Esophagus muscularis mucosa (tissue), 4 donors: ENCODE measurements around the gene ITIH1. TPM values are rescaled to one million over a fixed set of nuclear protein-coding genes. Genes with fewer than 3 reads are reported as not detected.

Source experiments
- DNase-seq: peaks from one replicate; pipeline ENCODE4 v3.0.0-alpha.2; 2017; ENCODE audit errors: extremely low spot score
- H3K27ac ChIP-seq, 4 donors: fragments of 200-600 bp; sonication (generic); replicated peaks in 1 of 4; 1 replicate in 3 of 4; 2 replicates in 1 of 4; pipeline ENCODE4 v1.5.1; 2016 to 2019; ENCODE audit warnings: mild to moderate bottlenecking in 1 of 4
- H3K27me3 ChIP-seq, 4 donors: fragments of 200-600 bp; sonication (generic); one replicate each; pipeline versions ENCODE4 v1.5.1 to v1.6.0; 2016 to 2019
- H3K36me3 ChIP-seq, 4 donors: fragments of 200-600 bp; sonication (generic); one replicate each; pipeline ENCODE4 v1.5.1; 2016 to 2019
- H3K4me1 ChIP-seq, 4 donors: fragments of 200-600 bp; sonication (generic); one replicate each; pipeline ENCODE4 v1.5.1; 2016 to 2019
- H3K4me3 ChIP-seq, 4 donors: fragments of 200-600 bp; sonication (generic); 1 replicate in 2 of 4; 2 replicates in 2 of 4; pipeline ENCODE4 v1.5.1; 2016 to 2019; ENCODE audit warnings: mild to moderate bottlenecking in 4 of 4, moderate library complexity in 1 of 4
- H3K9me3 ChIP-seq, 4 donors: fragments of 200-600 bp; sonication (generic); 1 replicate in 3 of 4; 2 replicates in 1 of 4; pipeline ENCODE4 v1.5.1; 2016 to 2019
- CTCF ChIP-seq, 3 experiments: fragments of 200-600 bp in 2 of 3; fragments of 450-650 bp in 1 of 3; sonication (generic) in 2 of 3; IDR thresholded peaks; one replicate each; pipeline ENCODE4 v1.5.1; 2017 to 2019; ENCODE audit warnings: antibody characterized with exemption in 3 of 3, mild to moderate bottlenecking in 2 of 3, moderate library complexity in 1 of 3
- EP300 ChIP-seq: sonication (generic); formaldehyde crosslinking; IDR thresholded peaks from one replicate; pipeline ENCODE4 v1.6.1; 2017; ENCODE audit warnings: antibody characterized with exemption
- POLR2A ChIP-seq: fragments of 450-650 bp; IDR thresholded peaks from one replicate; pipeline ENCODE4 v1.6.1; 2017; ENCODE audit warnings: antibody characterized with exemption, moderate library complexity, mild to moderate bottlenecking, low read depth
- POLR2AphosphoS5 ChIP-seq, 2 donors: sonication (generic); formaldehyde crosslinking; IDR thresholded peaks; one replicate each; pipeline ENCODE4 v1.6.1; 2017; ENCODE audit warnings: antibody characterized with exemption in 2 of 2
- WGBS: methylation state at CpG from one replicate; pipeline ENCODE4 v1.1.5; 2018; 5-methylcytosine and 5-hydroxymethylcytosine counted together
- intact Hi-C: fragments of 100-400 bp; cut with DNase I; formaldehyde crosslinking; loops from one replicate; pipeline ENCODE4 v1.15.1; 2023
- total RNA-seq, 4 donors: library from RNA; depleted of rRNA; stranded (reverse); fragments of >200 nt; gene quantifications; one replicate each; pipeline versions ENCODE4 v1.1.0 to v1.2.1, GENCODE V29; 2016

ITIH1 gene
- total RNA-seq, 4 donors from 2014 or later: not detected

DNA sequence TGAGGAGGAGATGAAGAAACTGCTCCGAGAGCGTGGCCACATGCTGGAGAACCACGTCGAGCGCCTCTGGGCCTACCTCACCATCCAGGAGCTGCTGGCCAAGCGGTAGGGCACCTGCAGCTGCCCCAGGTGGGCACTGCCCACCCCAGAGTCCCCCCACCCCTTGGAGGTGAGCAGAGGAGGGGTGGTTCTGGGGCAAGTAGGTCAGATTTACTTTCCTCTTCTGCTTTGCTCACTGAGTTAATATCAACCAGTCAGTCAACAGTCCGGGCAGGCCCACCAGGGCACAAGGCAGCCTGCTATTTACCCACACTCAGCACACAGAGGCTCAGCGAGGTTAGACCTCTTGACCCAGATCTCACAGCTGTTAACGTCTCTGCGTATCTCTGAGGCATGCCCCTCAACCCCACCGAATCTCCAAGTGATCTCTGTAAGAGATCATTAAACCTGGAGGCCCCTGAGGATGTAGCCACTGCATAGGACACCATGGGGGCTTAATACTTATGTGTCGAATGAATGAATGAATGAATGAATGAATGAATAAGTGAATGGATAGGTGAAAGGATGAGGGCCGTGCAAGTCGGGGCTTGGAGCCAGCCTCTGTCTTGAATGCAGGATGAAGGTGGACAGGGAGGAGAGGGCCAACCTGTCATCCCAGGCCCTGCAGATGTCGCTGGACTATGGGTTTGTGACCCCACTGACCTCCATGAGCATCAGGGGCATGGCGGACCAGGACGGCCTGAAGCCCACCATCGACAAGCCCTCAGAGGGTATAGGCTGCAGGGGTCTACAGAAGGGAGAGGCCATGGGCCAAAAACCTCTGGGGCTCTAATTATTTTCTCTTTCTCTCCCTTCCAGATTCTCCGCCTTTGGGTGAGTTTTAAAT lies 9.2 kb downstream of the ITIH1 start:
- no peaks in the 10 kb centered on the region for H3K36me3 ChIP-seq
- H3K9me3 ChIP-seq: no peaks in the 10 kb centered on the region
- H3K27ac ChIP-seq: no peak overlapping the region
- H3K4me1 ChIP-seq: no peaks in the 10 kb centered on the region
- intact Hi-C loops: no loop called here
- TF ChIP-seq EP300: no peak
- no peak for TF ChIP-seq POLR2AphosphoS5 (IDR thresholded peaks at IDR 0.05)
- TF ChIP-seq CTCF (IDR thresholded peaks at IDR 0.05): no peak
- TF ChIP-seq POLR2A: no peak
- peaks cover 0 to 5% (median 0%) of the 10 kb centered on the region in 4 donors for H3K27me3 ChIP-seq
- WGBS: 90% methylated on average over 19 of the region's 19 CpGs
- no peak overlapping the region for H3K4me3 ChIP-seq
- no peak for DNase-seq

- intact Hi-C loops: no loop called here
Observed at GRCh38 chr3:52787246-52787645, 9.8 kb downstream of the ITIH1 start.

DNA sequence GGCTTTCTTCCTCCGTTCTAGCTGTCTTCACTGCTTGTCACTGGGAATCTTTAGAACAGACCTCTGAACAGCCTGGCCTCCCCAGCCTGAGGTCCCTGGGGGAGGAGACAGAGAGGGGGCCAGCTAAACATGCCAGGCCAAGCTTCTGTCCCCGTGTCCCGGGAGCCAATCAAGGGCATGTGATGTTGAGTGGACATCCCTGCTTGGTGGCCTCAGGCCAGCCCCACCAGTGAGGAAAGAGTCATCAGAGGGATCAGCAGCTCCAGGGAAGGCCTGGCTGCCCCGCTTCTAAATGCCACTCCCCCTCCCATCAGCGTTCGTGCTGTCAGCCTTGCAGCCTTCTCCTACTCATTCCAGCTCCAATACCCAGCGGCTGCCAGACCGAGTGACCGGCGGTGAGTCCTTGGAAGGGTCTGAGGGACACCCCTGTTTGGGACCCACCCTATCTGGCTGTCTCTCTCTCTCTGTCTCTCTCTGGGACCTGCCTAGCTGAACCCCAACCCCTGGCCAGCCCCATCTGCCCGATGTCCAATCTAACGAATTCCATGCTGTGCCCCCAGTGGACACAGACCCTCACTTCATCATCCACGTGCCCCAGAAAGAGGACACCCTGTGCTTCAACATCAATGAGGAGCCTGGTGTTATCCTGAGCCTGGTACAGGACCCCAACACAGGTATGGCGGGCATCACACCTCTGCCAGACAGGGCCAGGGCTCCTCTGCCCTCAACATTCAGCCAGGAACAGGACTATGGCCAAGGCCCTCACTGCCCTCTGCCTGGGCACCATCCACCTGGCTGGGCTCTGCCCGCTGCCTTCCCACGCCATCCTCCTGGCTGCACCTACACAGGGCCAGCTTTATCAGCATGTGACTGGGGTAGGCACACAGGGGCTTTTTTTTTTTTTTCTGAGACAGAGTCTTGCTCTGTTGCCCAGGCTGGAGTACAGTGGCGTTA lies 10.6 kb downstream of the ITIH1 start:
- Histone ChIP-seq H3K9me3 (no peaks in the 10 kb centered on the region), H3K4me3 (no peak overlapping the region), H3K36me3 (no peaks in the 10 kb centered on the region), H3K4me1 (no peaks in the 10 kb centered on the region), H3K27ac (no peak overlapping the region), H3K27me3 (peaks cover 0 to under 1% (median 0%) of the 10 kb centered on the region in 4 donors)
- WGBS: 71% methylated on average over 17 of the region's 17 CpGs
- intact Hi-C loops: no loop called here
- no peak for DNase-seq
- no peak for TF ChIP-seq POLR2AphosphoS5 (IDR thresholded peaks at IDR 0.05)
- TF ChIP-seq POLR2A: no peak
- no peak for TF ChIP-seq EP300

More at GRCh38 chr3:52787246-52787645, 9.8 kb downstream of the ITIH1 start:
- no peak for TF ChIP-seq EP300
- no peak for TF ChIP-seq POLR2AphosphoS5 (IDR thresholded peaks at IDR 0.05)
- TF ChIP-seq POLR2A: no peak
- no peak for TF ChIP-seq CTCF (IDR thresholded peaks at IDR 0.05)
- no peak overlapping the region for H3K4me3 ChIP-seq
- no peaks in the 10 kb centered on the region for H3K36me3 ChIP-seq
- H3K4me1 ChIP-seq: no peaks in the 10 kb centered on the region
- 90% methylated on average over 10 of the region's 11 CpGs for WGBS
- no peak for DNase-seq
- peaks cover 0 to 5% (median 0%) of the 10 kb centered on the region in 4 donors for H3K27me3 ChIP-seq
- H3K9me3 ChIP-seq: no peaks in the 10 kb centered on the region
- H3K27ac ChIP-seq: no peak overlapping the region

- DNase-seq: no peak
- Histone ChIP-seq H3K36me3 (no peaks in the 10 kb centered on the region), H3K4me3 (no peak overlapping the region), H3K4me1 (no peaks in the 10 kb centered on the region), H3K9me3 (no peaks in the 10 kb centered on the region), H3K27me3 (no peaks in the 10 kb centered on the region), H3K27ac (no peak overlapping the region)
- intact Hi-C loops: no loop called here
- WGBS: 85% methylated on average over 16 of the region's 16 CpGs
- TF ChIP-seq POLR2A: no peak
- TF ChIP-seq POLR2AphosphoS5 (IDR thresholded peaks at IDR 0.05): no peak
- TF ChIP-seq CTCF (IDR thresholded peaks at IDR 0.05): no peak
- no peak for TF ChIP-seq EP300
Observed at GRCh38 chr3:52788890-52789745, 11.7 kb downstream of the ITIH1 start.
